Fibroblast of mammary gland (primary cell): Measurements from ENCODE around the gene MAPKAP1.

Experiments used
- DNase-seq: peaks from one replicate; pipeline ENCODE4 v3.0.0-alpha.2; 2010; ENCODE audit warnings: low read depth
- H3K4me3 ChIP-seq: 2 replicates; pipeline ENCODE4 v1.5.1; 2011; ENCODE audit warnings: low read depth, mild to moderate bottlenecking, low read length, moderate library complexity; ENCODE audit not compliant: control insufficient read depth
- TF ChIP-seq, protein P1 (sequence below): conservative IDR thresholded peaks from 2 replicates; pipeline ENCODE4 v1.5.1; 2011; ENCODE audit warnings: low read depth, low read length, inconsistent platforms; ENCODE audit not compliant: control insufficient read depth, insufficient read depth

Gene MAPKAP1

DNA sequence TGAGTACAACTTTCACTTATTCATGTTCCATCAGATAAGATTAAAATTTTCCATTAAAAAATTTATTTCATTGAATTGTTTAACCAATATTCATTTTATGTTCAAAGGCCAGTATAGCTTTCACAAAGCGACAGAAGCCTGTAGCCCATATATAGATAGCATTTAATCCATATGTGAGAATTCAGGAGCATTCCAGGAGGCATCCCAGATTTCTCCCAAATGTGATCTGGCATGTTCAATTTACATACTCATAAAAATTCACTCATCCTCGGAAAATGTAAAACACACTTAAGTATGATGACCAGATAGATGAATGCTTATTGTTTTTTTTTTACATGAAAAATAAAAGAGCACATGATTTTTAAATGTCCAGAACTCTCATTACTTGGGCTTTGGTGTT lies 141.9 kb downstream of the MAPKAP1 start:
- DNase-seq: no peak
- H3K4me3 ChIP-seq: no peak overlapping the region
- TF ChIP-seq, protein P1, sequence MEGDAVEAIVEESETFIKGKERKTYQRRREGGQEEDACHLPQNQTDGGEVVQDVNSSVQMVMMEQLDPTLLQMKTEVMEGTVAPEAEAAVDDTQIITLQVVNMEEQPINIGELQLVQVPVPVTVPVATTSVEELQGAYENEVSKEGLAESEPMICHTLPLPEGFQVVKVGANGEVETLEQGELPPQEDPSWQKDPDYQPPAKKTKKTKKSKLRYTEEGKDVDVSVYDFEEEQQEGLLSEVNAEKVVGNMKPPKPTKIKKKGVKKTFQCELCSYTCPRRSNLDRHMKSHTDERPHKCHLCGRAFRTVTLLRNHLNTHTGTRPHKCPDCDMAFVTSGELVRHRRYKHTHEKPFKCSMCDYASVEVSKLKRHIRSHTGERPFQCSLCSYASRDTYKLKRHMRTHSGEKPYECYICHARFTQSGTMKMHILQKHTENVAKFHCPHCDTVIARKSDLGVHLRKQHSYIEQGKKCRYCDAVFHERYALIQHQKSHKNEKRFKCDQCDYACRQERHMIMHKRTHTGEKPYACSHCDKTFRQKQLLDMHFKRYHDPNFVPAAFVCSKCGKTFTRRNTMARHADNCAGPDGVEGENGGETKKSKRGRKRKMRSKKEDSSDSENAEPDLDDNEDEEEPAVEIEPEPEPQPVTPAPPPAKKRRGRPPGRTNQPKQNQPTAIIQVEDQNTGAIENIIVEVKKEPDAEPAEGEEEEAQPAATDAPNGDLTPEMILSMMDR: no peak

DNA sequence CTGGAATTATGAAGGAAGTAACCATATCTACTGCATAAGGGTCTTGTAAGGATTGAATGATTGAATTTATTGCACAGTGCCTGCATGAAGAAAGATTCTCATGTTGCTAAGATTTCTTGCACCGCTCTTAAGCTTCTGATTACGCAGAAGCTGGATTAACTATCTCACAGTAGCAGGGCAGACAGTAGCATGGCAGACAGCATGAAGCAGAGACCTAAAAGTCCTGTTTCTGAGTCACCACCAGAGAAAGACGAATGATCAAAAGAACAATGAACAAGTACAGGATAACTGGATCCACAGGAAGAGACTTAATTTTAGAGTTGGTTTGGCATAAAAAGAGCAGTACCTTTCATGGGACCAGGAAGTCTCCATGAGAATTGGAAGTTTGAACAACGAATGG lies 142.4 kb downstream of the MAPKAP1 start:
- TF ChIP-seq, protein P1: no peak
- no peak for DNase-seq
- H3K4me3 ChIP-seq: no peak overlapping the region

DNA sequence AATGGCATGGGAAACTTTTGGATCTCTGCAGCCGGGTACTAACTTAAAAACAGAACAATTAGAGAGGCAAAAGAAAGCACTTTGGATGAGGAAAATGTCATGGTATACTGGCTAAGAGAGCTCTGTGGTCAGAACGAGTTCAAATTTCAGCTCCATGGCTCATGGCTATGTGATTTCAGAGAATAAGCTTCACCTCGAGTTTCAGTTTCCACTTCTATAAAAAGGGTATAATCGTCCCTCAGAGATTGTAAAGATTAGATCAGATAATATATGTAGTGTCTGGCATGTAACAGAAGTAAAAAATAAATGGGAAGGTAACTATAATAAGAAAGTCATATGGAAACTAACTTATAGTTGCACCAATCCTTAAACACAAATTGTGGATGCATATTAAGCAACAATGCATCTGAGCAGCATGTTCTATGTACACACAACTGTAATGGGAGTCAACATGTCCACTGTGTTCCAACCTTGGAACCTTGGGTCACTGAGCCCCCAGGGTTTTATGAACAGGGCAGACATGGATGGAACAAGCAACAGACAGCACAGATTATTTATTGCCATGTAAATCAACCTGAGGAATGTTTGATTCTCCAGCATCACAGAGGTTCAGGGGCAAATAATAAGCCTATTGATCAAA lies 145.4 kb downstream of the MAPKAP1 start:
- TF ChIP-seq, protein P1: no peak
- no peak for DNase-seq
- no peak overlapping the region for H3K4me3 ChIP-seq

DNA sequence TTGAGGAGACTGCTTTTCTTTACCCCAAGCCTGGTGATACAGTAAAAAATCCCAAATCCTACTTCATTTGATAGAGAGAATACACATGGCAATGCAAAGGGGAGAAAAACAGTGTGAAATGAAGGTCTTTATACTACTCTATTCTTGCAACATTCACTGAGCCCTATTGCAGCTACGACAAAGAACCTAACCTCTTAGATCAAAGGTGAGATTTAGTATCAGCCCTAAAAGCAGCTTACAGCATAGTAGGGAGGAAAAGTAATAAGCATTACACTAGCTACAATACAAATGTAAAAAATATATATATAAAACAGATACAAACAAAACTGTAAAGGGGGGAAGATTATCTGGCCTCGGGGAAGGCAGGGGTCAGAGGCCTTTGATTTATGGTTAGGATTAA lies 147.1 kb downstream of the MAPKAP1 start:
- TF ChIP-seq, protein P1: no peak
- no peak overlapping the region for H3K4me3 ChIP-seq
- DNase-seq: no peak

DNA sequence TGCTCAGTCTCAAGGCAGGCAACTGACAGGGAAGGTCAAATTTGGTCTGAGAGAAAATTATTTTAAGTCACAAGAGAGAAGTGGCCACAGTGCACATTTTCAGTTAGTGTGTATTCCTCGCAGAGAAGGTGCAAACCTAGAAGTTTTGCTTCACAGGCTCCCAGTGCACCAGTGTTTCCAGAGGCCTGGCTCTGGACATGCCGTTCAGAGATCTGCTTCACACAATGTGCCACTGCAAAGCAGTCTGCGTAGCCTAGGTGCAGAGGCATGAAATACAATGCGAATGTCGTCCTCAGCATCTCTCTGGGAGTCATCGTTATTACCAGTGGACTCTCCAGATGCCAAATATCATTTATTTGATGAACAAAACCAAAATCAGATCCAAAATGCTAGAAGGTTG lies 147.8 kb downstream of the MAPKAP1 start:
- TF ChIP-seq, protein P1: no peak
- no peak for DNase-seq
- H3K4me3 ChIP-seq: no peak overlapping the region

DNA sequence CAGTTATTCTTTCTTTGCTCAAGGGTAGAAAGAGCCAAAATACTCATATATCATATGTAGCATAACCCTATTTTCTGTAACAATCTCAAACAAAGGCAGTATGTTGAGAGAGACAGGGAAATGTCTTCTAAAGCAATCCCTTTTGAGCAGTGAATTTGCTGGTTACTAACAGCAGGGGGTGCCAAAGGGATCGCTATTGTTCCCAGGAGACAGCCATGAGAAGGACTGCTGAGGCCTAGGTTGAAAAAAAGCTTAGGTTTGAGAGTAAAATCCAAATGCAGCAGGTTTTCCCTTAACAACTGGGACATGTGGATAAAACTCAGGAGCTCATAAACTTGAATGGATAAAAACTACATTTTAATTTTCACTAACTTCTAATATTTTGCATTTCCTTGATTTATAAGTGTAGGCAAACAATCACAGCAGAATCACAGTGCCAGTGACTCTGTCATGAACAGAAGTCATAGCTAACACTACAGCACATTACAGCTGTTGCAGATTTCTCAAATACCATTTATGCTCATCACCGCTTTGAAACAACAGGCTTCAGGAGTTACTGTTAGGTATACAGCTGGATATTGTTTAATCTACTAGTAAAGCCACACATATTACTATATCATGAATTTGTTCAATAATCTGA lies 148.4 kb downstream of the MAPKAP1 start:
- TF ChIP-seq, protein P1: peak; percentile 95
- no peak overlapping the region for H3K4me3 ChIP-seq
- peak; percentile 80 for DNase-seq

DNA sequence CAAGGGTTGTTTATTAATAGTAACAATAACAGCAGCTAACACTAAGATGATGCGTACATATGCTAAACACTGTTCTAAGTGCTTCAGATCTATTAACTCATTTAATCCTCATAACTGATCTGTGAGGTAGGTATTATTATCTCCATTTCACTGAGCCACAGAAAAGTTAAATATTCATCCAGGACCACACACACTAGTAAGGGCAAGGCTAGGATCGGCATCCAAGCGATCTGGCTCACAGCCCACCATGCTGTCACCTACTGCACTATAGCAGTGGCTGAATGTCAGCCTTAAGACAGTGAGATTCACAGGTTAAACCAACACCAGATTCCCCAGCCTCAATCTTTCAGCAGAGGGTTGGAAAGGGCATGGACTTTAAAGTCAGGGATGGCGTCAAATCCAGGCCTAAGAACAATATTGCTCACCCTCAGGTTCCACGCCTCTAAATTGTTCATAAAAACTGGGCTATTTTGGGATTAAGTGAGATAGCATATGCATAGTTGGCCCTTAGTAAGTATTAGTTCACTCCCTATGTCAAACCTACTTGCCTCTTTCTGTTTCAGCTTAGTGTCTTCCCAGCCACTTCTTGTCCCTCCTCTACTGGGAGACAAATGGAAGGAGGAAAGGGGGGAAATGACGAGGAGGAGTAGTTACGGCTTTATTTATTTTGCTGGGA lies 150.8 kb downstream of the MAPKAP1 start:
- H3K4me3 ChIP-seq: no peak overlapping the region
- TF ChIP-seq, protein P1: no peak
- DNase-seq: no peak
